SK-N-SH (cell line): ENCODE data around the gene RPS27L. TPM values are rescaled to one million over a fixed set of nuclear protein-coding genes. Genes with fewer than 3 reads are reported as not detected.

ENCODE experiments used
- CTCF ChIA-PET: fragments of 300-600, 350-600 bp; formaldehyde crosslinking; extraction: SDS; loops from one replicate; lab custom pipeline; 2021; lab: Yijun Ruan, JAX
- POLR2A ChIA-PET: fragments of 350-600 bp; sonication (Branson Sonifier 250); formaldehyde crosslinking; extraction: SDS; loops from one replicate; lab custom pipeline; 2020; ENCODE audit warnings: antibody characterized with exemption, inconsistent platforms; lab: Yijun Ruan, JAX
- DNase-seq: peaks from one replicate; pipeline ENCODE4 v3.0.0; 2012
- H2AFZ ChIP-seq: fragments of 200-600 bp; sonication (generic); 2 replicates; pipeline ENCODE4 v1.8.1; 2016; ENCODE audit warnings: antibody characterized with exemption, mild to moderate bottlenecking, low read depth
- H3F3A ChIP-seq: fragments of 200-600 bp; sonication (generic); replicated peaks from 2 replicates; pipeline ENCODE3; 2016; ENCODE audit warnings: antibody characterized with exemption, mild to moderate bottlenecking; ENCODE audit not compliant: insufficient read depth
- H3K27ac ChIP-seq, 2 experiments: fragments of 200-500 bp in 1 of 2; fragments of 200-600 bp in 1 of 2; sonication (Bioruptor generic) in 1 of 2; sonication (generic), shearing (Covaris generic) in 1 of 2; 2 replicates each; pipeline versions ENCODE4 v1.5.1 to v1.6.1; 2014 to 2016; ENCODE audit warnings: low read depth in 2 of 2, inconsistent platforms in 1 of 2, low read length in 1 of 2, mild to moderate bottlenecking in 1 of 2, mixed read lengths in 1 of 2
- H3K27me3 ChIP-seq: fragments of 200-600 bp; sonication (generic), shearing (Covaris generic); 2 replicates; pipeline ENCODE4 v1.6.1; 2016; ENCODE audit warnings: mixed run types; ENCODE audit not compliant: insufficient read depth
- H3K36me3 ChIP-seq, 2 experiments: fragments of 200-500 bp in 1 of 2; fragments of 200-600 bp in 1 of 2; sonication (Bioruptor generic) in 1 of 2; sonication (generic) in 1 of 2; replicated peaks in 1 of 2; 2 replicates each; pipeline versions ENCODE3 to v1.5.1; 2014 to 2016; ENCODE audit warnings: low read length in 1 of 2, mild to moderate bottlenecking in 1 of 2; ENCODE audit not compliant: insufficient read depth in 2 of 2, control insufficient read depth in 1 of 2
- H3K4me1 ChIP-seq, 2 experiments: fragments of 200-500 bp in 1 of 2; fragments of 200-600 bp in 1 of 2; sonication (Bioruptor generic) in 1 of 2; sonication (generic), shearing (Covaris generic) in 1 of 2; 2 replicates each; pipeline versions ENCODE4 v1.5.1 to v1.6.1; 2014 to 2016; ENCODE audit warnings: low read depth in 1 of 2, low read length in 1 of 2, mixed run types in 1 of 2; ENCODE audit not compliant: insufficient read depth in 2 of 2, control insufficient read depth in 1 of 2
- H3K4me2 ChIP-seq: fragments of 200-600 bp; sonication (generic), shearing (Covaris generic); 2 replicates; pipeline ENCODE4 v1.6.1; 2017; ENCODE audit warnings: mixed run types
- H3K4me3 ChIP-seq, 2 experiments: fragments of 200-500 bp in 1 of 2; fragments of 200-600 bp in 1 of 2; sonication (Bioruptor generic) in 1 of 2; sonication (generic), shearing (Covaris generic) in 1 of 2; 2 replicates each; pipeline versions ENCODE4 v1.5.1 to v1.8.1; 2014 to 2016; ENCODE audit warnings: low read depth in 2 of 2, inconsistent platforms in 1 of 2, low read length in 1 of 2, mild to moderate bottlenecking in 1 of 2, mixed read lengths in 1 of 2, moderate library complexity in 1 of 2
- H3K79me2 ChIP-seq: fragments of 200-600 bp; sonication (generic); 2 replicates; pipeline ENCODE4 v1.8.1; 2017; ENCODE audit warnings: mild to moderate bottlenecking; ENCODE audit not compliant: insufficient read depth
- H3K9ac ChIP-seq: fragments of 200-600 bp; sonication (generic); 2 replicates; pipeline ENCODE4 v1.6.1; 2017; ENCODE audit warnings: mixed run types
- H3K9me2 ChIP-seq: fragments of 200-600 bp; sonication (generic); 2 replicates; pipeline ENCODE4 v1.6.1; 2017; ENCODE audit warnings: mixed run types
- H3K9me3 ChIP-seq: fragments of 200-600 bp; sonication (generic); 2 replicates; pipeline ENCODE4 v1.6.1; 2017; ENCODE audit warnings: mixed run types, mild to moderate bottlenecking, moderate library complexity
- H4K20me1 ChIP-seq: fragments of 200-600 bp; sonication (generic); 2 replicates; pipeline ENCODE4 v1.6.1; 2017; ENCODE audit warnings: mild to moderate bottlenecking, mixed run types; ENCODE audit not compliant: insufficient read depth
- ELF1 ChIP-seq: IDR thresholded peaks from 2 replicates; pipeline ENCODE4 v1.4.0; 2012
- EP300 ChIP-seq, 2 experiments: IDR thresholded peaks; 2 replicates each; pipeline versions ENCODE4 v1.4.0 to v1.6.1; 2012; ENCODE audit warnings: borderline replicate concordance in 1 of 2, low read depth in 1 of 2, low read length in 1 of 2
- FOSL2 ChIP-seq: IDR thresholded peaks from 2 replicates; pipeline ENCODE4 v1.4.0; 2012; ENCODE audit warnings: low read depth, mild to moderate bottlenecking, moderate library complexity, borderline replicate concordance
- FOXM1 ChIP-seq: IDR thresholded peaks from 2 replicates; pipeline ENCODE4 v1.4.0; 2012; ENCODE audit warnings: low read depth, mild to moderate bottlenecking
- NRF1 ChIP-seq: IDR thresholded peaks from 2 replicates; pipeline ENCODE4 v1.6.1; 2012; ENCODE audit warnings: low read depth, mild to moderate bottlenecking, low read length
- SMC3 ChIP-seq: IDR thresholded peaks from 2 replicates; pipeline ENCODE4 v1.6.1; 2012; ENCODE audit warnings: low read depth, low read length, improper control_type of control experiment
- YY1 ChIP-seq: IDR thresholded peaks from 2 replicates; pipeline ENCODE4 v1.4.0; 2012; ENCODE audit warnings: low read depth, mild to moderate bottlenecking
- ZBTB33 ChIP-seq: IDR thresholded peaks from 2 replicates; pipeline ENCODE4 v1.4.0; 2012; ENCODE audit warnings: low read depth, borderline replicate concordance
- WGBS: methylation state at CpG from one replicate; pipeline ENCODE4 v1.1.6; 2017; ENCODE audit warnings: low lambda C conversion rate; 5-methylcytosine and 5-hydroxymethylcytosine counted together
- polyA plus RNA-seq, 3 experiments: library from polyadenylated mRNA; depleted of rRNA; stranded (reverse); fragments of >200 nt; gene quantifications; 2 replicates each; pipeline ENCODE4 v1.2.3, GENCODE V29; 2012
- TF ChIP-seq, protein P1 (sequence below): IDR thresholded peaks from 2 replicates; pipeline ENCODE4; 2012
- TF ChIP-seq, protein P2 (sequence below): fragments of 200-600 bp; sonication (generic); IDR thresholded peaks from 2 replicates; pipeline ENCODE4 v1.6.1; 2017; ENCODE audit warnings: antibody characterized with exemption, mild to moderate bottlenecking, moderate library complexity

The RPS27L gene
- polyA plus RNA-seq, 1 of the 3 experiments (the other 2 are of a cell fraction) = 319 TPM

DNA sequence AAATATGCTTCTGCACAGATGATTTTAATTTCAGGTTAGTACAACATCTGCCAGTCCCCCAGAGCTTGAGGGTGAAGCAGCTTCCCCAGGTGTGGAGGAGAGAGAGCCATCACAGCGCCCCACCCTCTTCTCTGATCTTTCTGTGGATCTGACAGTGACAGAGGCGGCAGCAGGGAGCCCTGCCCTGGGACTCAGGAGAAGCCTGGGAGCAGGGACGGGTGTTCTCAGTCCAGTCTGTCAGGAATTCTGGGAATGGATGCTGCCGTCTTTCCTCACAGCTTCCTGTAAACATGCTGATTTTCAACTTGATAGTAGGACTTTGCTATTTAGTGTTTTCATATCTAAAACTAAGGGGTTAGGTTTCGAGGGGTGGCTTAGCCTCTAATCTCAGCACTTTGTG lies 20.8 kb upstream of the RPS27L start:
- 75% methylated on average over 4 of the region's 5 CpGs for WGBS
- Histone ChIP-seq H3K9me3 (no peaks in the 10 kb centered on the region), H4K20me1 (no peaks in the 10 kb centered on the region), H3K4me3 (no peak overlapping the region), H3K79me2 (no peaks in the 10 kb centered on the region), H3K4me1 (peaks cover 0 to 3% of the 10 kb centered on the region in 2 experiments; a peak in 1 of 4 replicates), H3K9me2 (no peaks in the 10 kb centered on the region), H3K36me3 (no peaks in the 10 kb centered on the region), H3K27me3 (no peaks in the 10 kb centered on the region), H3K4me2 (no peak overlapping the region), H3F3A (no peaks in the 10 kb centered on the region), H3K9ac (no peak overlapping the region), H2AFZ (no peak overlapping the region), H3K27ac (no peak overlapping the region)
- CTCF ChIA-PET = interaction anchor here (1.1 kb wide), 1 partner anchor 10 kb away, joined by 3 read pairs; no protein-coding TSS in a partner anchor
- POLR2A ChIA-PET = no interaction called here
- DNase-seq = peak; percentile 32
- TF ChIP-seq YY1 = no peak
- no peak for TF ChIP-seq SMC3

- Histone ChIP-seq H3K27me3 (no peaks in the 10 kb centered on the region), H3K4me2 (no peak overlapping the region), H2AFZ (no peak overlapping the region), H3K9ac (no peak overlapping the region), H3K27ac (no peak overlapping the region; a peak in 1 of 4 replicates), H3K9me2 (no peaks in the 10 kb centered on the region), H3K36me3 (no peaks in the 10 kb centered on the region), H3F3A (no peaks in the 10 kb centered on the region), H4K20me1 (no peaks in the 10 kb centered on the region), H3K9me3 (no peaks in the 10 kb centered on the region), H3K4me3 (no peak overlapping the region), H3K4me1 (peaks cover 0 to 3% of the 10 kb centered on the region in 2 experiments; a peak in 1 of 4 replicates), H3K79me2 (no peaks in the 10 kb centered on the region)
- ChIA-PET CTCF (no interaction called here), POLR2A (no interaction called here)
- TF ChIP-seq FOSL2 = peak; percentile 27; the same call in 1 of the 2 replicates
- TF ChIP-seq FOXM1 = no peak
- 62% methylated on average over 3 of the region's 3 CpGs for WGBS
- no peak for DNase-seq
Observed at GRCh38 chr15:63176302-63176701, 19.0 kb upstream of the RPS27L start.

GRCh38 chr15:63172851-63173451 lies 15.7 kb upstream of the RPS27L start:
- Histone ChIP-seq H4K20me1 (no peaks in the 10 kb centered on the region), H3K9me2 (no peaks in the 10 kb centered on the region), H3K9ac (no peak overlapping the region), H3K36me3 (no peaks in the 10 kb centered on the region), H3K4me3 (no peak overlapping the region), H2AFZ (no peak overlapping the region), H3K4me1 (peaks cover 0 to 1% of the 10 kb centered on the region in 2 experiments; a peak in 1 of 4 replicates), H3K9me3 (no peaks in the 10 kb centered on the region), H3F3A (no peaks in the 10 kb centered on the region), H3K27ac (no peak overlapping the region), H3K4me2 (no peak overlapping the region), H3K27me3 (no peaks in the 10 kb centered on the region), H3K79me2 (no peaks in the 10 kb centered on the region)
- CTCF ChIA-PET = interaction anchor here (1.0 to 1.3 kb wide), 2 partner anchors 23 to 53 kb away, joined by 3 read pairs; no protein-coding TSS in a partner anchor
- 87% methylated on average over 3 of the region's 3 CpGs for WGBS
- DNase-seq = no peak
- POLR2A ChIA-PET = no interaction called here
- TF ChIP-seq, protein P1, sequence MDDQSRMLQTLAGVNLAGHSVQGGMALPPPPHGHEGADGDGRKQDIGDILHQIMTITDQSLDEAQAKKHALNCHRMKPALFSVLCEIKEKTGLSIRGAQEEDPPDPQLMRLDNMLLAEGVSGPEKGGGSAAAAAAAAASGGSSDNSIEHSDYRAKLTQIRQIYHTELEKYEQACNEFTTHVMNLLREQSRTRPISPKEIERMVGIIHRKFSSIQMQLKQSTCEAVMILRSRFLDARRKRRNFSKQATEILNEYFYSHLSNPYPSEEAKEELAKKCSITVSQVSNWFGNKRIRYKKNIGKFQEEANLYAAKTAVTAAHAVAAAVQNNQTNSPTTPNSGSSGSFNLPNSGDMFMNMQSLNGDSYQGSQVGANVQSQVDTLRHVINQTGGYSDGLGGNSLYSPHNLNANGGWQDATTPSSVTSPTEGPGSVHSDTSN = no peak
- TF ChIP-seq ELF1 (no peak), NRF1 (no peak), EP300 (IDR thresholded peaks at IDR 0.05; ENCODE audit: borderline replicate concordance in 1 of 2, low read depth in 1 of 2, low read length in 1 of 2) (no peak), ZBTB33 (no peak)
- TF ChIP-seq, protein P2, sequence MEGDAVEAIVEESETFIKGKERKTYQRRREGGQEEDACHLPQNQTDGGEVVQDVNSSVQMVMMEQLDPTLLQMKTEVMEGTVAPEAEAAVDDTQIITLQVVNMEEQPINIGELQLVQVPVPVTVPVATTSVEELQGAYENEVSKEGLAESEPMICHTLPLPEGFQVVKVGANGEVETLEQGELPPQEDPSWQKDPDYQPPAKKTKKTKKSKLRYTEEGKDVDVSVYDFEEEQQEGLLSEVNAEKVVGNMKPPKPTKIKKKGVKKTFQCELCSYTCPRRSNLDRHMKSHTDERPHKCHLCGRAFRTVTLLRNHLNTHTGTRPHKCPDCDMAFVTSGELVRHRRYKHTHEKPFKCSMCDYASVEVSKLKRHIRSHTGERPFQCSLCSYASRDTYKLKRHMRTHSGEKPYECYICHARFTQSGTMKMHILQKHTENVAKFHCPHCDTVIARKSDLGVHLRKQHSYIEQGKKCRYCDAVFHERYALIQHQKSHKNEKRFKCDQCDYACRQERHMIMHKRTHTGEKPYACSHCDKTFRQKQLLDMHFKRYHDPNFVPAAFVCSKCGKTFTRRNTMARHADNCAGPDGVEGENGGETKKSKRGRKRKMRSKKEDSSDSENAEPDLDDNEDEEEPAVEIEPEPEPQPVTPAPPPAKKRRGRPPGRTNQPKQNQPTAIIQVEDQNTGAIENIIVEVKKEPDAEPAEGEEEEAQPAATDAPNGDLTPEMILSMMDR = no peak
